DOHH2 (cell line): ENCODE data around the gene INTS12.

Experiments used
- CTCF ChIP-seq: fragments of 200-600 bp; sonication (generic); IDR thresholded peaks from one replicate; pipeline ENCODE4 v1.5.1; 2014; ENCODE audit warnings: antibody characterized with exemption, mild to moderate bottlenecking, low read depth, low read length; ENCODE audit not compliant: poor library complexity, severe bottlenecking
- EZH2phosphoT487 ChIP-seq: fragments of 200-600 bp; sonication (generic); IDR thresholded peaks from 2 replicates; pipeline ENCODE4 v1.6.1; 2017; ENCODE audit warnings: borderline replicate concordance, mild to moderate bottlenecking, antibody characterized with exemption, low read length, moderate library complexity, mixed read lengths

GRCh38 chr4:105633241-105633640 is 75.2 kb downstream of the INTS12 start:
- TF ChIP-seq EZH2phosphoT487 (no peak), CTCF (no peak)
